Body of pancreas (tissue), 4 donors: ENCODE data around the gene ARAP1.

Source experiments
- CTCF ChIP-seq, 7 experiments: fragments of 450-650 bp in 4 of 7; fragments of 200-600 bp in 3 of 7; sonication (generic) in 3 of 7; IDR thresholded peaks; one replicate each; pipeline ENCODE4 v1.5.1; 2016 to 2019; ENCODE audit warnings: antibody characterized with exemption in 7 of 7
- POLR2A ChIP-seq, 3 donors: fragments of 450-650 bp; IDR thresholded peaks; one replicate each; pipeline ENCODE4 v1.6.1; 2016; ENCODE audit warnings: antibody characterized with exemption in 3 of 3, mild to moderate bottlenecking in 2 of 3

- no peak for TF ChIP-seq CTCF (IDR thresholded peaks at IDR 0.05)
- TF ChIP-seq POLR2A (IDR thresholded peaks at IDR 0.05): no peak
Measured at GRCh38 chr11:72718101-72718501, 34.1 kb downstream of the ARAP1 start.
